Mesenchymal stem cell (in vitro differentiated cells and primary cell): ENCODE data around the gene KLHL17. TPM values are rescaled to one million over a fixed set of nuclear protein-coding genes. Genes with fewer than 3 reads are reported as not detected.

Source experiments
- DNase-seq: peaks from one replicate; pipeline ENCODE4 v3.0.0-alpha.2; 2013
- H2AFZ ChIP-seq: one replicate; pipeline ENCODE4 v1.6.1; 2013; ENCODE audit warnings: low read depth, mild to moderate bottlenecking, control low read depth, inconsistent platforms, low read length, moderate library complexity
- H2AK5ac ChIP-seq: 2 replicates; pipeline ENCODE4 v1.6.1; 2013; ENCODE audit warnings: low read length, moderate library complexity, mild to moderate bottlenecking, inconsistent platforms; ENCODE audit not compliant: severe bottlenecking
- H2BK120ac ChIP-seq: one replicate; pipeline ENCODE4 v1.6.1; 2013; ENCODE audit warnings: low read depth, mild to moderate bottlenecking, inconsistent platforms, low read length, moderate library complexity
- H2BK12ac ChIP-seq, 2 experiments: one replicate each; pipeline ENCODE4 v1.6.1; 2013; ENCODE audit warnings: inconsistent platforms in 2 of 2, low read length in 2 of 2, mild to moderate bottlenecking in 2 of 2, moderate library complexity in 2 of 2, control low read depth in 1 of 2
- H2BK15ac ChIP-seq: one replicate; pipeline ENCODE4 v1.6.1; 2013; ENCODE audit warnings: mild to moderate bottlenecking, low read depth, inconsistent platforms; ENCODE audit not compliant: poor library complexity, severe bottlenecking
- H2BK5ac ChIP-seq: 2 replicates; pipeline ENCODE4 v1.6.1; 2013; ENCODE audit warnings: low read depth, mild to moderate bottlenecking, low read length, control low read depth, inconsistent platforms; ENCODE audit not compliant: poor library complexity, severe bottlenecking
- H3K14ac ChIP-seq, 2 experiments: one replicate each; pipeline ENCODE4 v1.6.1; 2013; ENCODE audit warnings: inconsistent platforms in 2 of 2, low read length in 2 of 2, control low read depth in 1 of 2, mild to moderate bottlenecking in 1 of 2, moderate library complexity in 1 of 2
- H3K18ac ChIP-seq, 2 experiments: one replicate each; pipeline ENCODE4 v1.6.1; 2013; ENCODE audit warnings: inconsistent platforms in 2 of 2, low read length in 2 of 2, control low read depth in 1 of 2, low read depth in 1 of 2, mild to moderate bottlenecking in 1 of 2
- H3K23ac ChIP-seq, 2 experiments: one replicate each; pipeline ENCODE4 v1.6.1; 2013; ENCODE audit warnings: inconsistent platforms in 2 of 2, low read length in 2 of 2, mild to moderate bottlenecking in 2 of 2, moderate library complexity in 2 of 2, control low read depth in 1 of 2
- H3K27ac ChIP-seq: 2 replicates; pipeline ENCODE4 v1.5.1; 2013; ENCODE audit warnings: mild to moderate bottlenecking, moderate library complexity, low read length, control low read depth, inconsistent platforms; ENCODE audit not compliant: poor library complexity, severe bottlenecking
- H3K27me3 ChIP-seq, 2 experiments: 2 replicates each; pipeline versions ENCODE4 v1.6.1 to v1.7.0; 2013; ENCODE audit warnings: low read length in 2 of 2, mild to moderate bottlenecking in 2 of 2, moderate library complexity in 2 of 2, control low read depth in 1 of 2, inconsistent platforms in 1 of 2; ENCODE audit not compliant: control insufficient read depth in 1 of 2, insufficient read depth in 1 of 2
- H3K36me3 ChIP-seq, 2 experiments: 2 replicates each; pipeline versions ENCODE4 v1.6.1 to v1.7.0; 2013; ENCODE audit warnings: low read length in 2 of 2, control low read depth in 1 of 2, inconsistent platforms in 1 of 2, low read depth in 1 of 2, mild to moderate bottlenecking in 1 of 2; ENCODE audit not compliant: insufficient read depth in 2 of 2, control insufficient read depth in 1 of 2
- H3K4ac ChIP-seq, 2 experiments: one replicate each; pipeline ENCODE4 v1.6.1; 2013; ENCODE audit warnings: inconsistent platforms in 2 of 2, low read length in 2 of 2, mild to moderate bottlenecking in 2 of 2, moderate library complexity in 2 of 2, control low read depth in 1 of 2, low read depth in 1 of 2
- H3K4me1 ChIP-seq: 2 replicates; pipeline ENCODE4 v1.6.1; 2013; ENCODE audit warnings: low read depth, low read length, control low read depth; ENCODE audit not compliant: control insufficient read depth, insufficient read depth
- H3K4me2 ChIP-seq: 2 replicates; pipeline ENCODE4 v1.6.1; 2013; ENCODE audit warnings: low read length, mild to moderate bottlenecking, inconsistent platforms; ENCODE audit not compliant: poor library complexity, severe bottlenecking
- H3K4me3 ChIP-seq, 2 experiments: 2 replicates each; pipeline versions ENCODE4 v1.5.1 to v1.7.0; 2013; ENCODE audit warnings: low read length in 2 of 2, mild to moderate bottlenecking in 2 of 2, control low read depth in 1 of 2, low read depth in 1 of 2; ENCODE audit not compliant: insufficient read depth in 1 of 2
- H3K79me1 ChIP-seq: replicated peaks from 2 replicates; pipeline ENCODE4 v1.6.1; 2013; ENCODE audit warnings: mild to moderate bottlenecking, control low read depth, low read length, inconsistent platforms; ENCODE audit not compliant: poor library complexity, severe bottlenecking
- H3K9ac ChIP-seq: 2 replicates; pipeline ENCODE4 v1.7.0; 2013; ENCODE audit warnings: mild to moderate bottlenecking, low read length, moderate library complexity
- H3K9me3 ChIP-seq: 2 replicates; pipeline ENCODE4 v1.7.0; 2013; ENCODE audit warnings: mild to moderate bottlenecking, low read length; ENCODE audit not compliant: control insufficient read depth
- H4K8ac ChIP-seq: one replicate; pipeline ENCODE4 v1.6.1; 2013; ENCODE audit warnings: inconsistent platforms, mild to moderate bottlenecking, low read length, moderate library complexity
- H4K91ac ChIP-seq: one replicate; pipeline ENCODE4 v1.6.1; 2013; ENCODE audit warnings: mild to moderate bottlenecking, low read length, inconsistent platforms
- WGBS: methylation state at CpG from one replicate; pipeline ENCODE4 v1.1.7; 2013; ENCODE audit warnings: mixed read lengths; 5-methylcytosine and 5-hydroxymethylcytosine counted together
- small RNA-seq: library from polyadenylated mRNA; stranded (forward); fragments of <200 nt; extraction: miRNeasy Mini kit (QIAGEN cat#:217004); gene quantifications from one replicate; pipeline ENCODE3, GENCODE V24; 2013; ENCODE audit warnings: low read depth

Gene KLHL17

DNA sequence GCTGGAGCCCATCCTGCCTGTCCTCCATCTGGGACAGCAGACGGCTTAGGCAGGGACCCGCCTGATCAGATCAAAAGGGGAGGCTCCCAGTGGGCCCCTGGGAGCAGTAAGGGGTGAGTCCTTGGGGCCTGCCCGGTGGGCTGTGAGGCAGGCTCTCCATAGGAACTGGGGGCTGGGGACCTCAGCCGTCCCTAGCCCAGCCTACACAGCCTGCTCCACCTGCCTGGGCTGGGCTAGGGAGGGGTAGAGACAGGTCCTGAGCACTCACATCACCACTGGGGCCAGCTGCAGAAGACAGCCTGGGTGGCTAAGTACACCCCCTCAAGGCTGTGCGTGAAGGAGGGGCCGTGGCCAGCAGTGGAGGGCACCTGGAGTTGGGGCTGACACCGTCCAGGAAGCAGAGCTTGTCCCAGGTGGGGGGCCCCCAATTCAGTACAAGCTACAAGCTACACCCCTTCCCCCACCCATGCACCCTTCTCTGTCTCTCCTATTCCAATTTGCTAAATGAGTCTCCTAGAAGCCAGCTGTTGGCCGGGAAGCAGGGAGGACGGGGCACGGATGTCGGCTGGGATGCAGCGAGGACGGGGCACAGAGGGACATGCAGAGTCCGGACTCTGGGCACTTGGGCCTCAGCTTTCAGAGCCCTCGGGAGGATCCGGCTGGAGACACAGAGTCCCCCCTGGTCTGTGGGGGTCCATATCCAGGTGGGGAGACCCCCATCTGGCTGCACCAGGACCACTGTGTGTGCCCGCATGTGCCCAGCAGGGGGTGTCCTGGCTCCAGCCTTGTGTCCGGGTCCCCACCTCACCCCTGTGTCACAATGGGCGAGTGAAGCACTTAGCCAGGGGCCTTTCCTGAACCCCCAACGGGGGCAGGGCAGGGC lies 54.7 kb downstream of the KLHL17 start:
- Histone ChIP-seq H3K4ac (no peak overlapping the region), H3K9me3 (no peaks in the 10 kb centered on the region), H3K36me3 (peaks cover 0 to 5% of the 10 kb centered on the region in 2 experiments), H3K27me3 (no peaks in the 10 kb centered on the region), H3K79me1 (peaks cover 17% of the 10 kb centered on the region), H3K18ac (no peak overlapping the region), H3K14ac (peak overlapping the region in 1 of 2 experiments; percentile 65), H3K4me3 (peak overlapping the region in 1 of 2 experiments; percentile 98), H2AFZ (no peak overlapping the region), H2BK12ac (peak overlapping the region in 1 of 2 experiments; percentile 25), H3K27ac (no peak overlapping the region), H2BK5ac (no peak overlapping the region), H4K8ac (peak overlapping the region; percentile 63), H2AK5ac (peak overlapping the region; percentile 58), H2BK120ac (no peak overlapping the region), H3K4me2 (no peak overlapping the region), H2BK15ac (peak overlapping the region; percentile 23), H3K9ac (peak overlapping the region; percentile 95), H3K23ac (peak overlapping the region in 1 of 2 experiments; percentile 89), H3K4me1 (peaks cover 20% of the 10 kb centered on the region), H4K91ac (peak overlapping the region; percentile 67)
- WGBS = 87% methylated on average over 20 of the region's 20 CpGs
- DNase-seq = no peak

Small RNA genes within 50 kb of the gene (small RNA-seq; reads per million reads assigned to genes)
- gene AL645608.3 (not detected), gene AL645608.4 (not detected)
